Loucy (cell line): ENCODE results near the gene GSAP.

Source experiments
- H2AFZ ChIP-seq: fragments of 200-600 bp; sonication (generic); 2 replicates; pipeline ENCODE4 v1.6.0; 2016; ENCODE audit warnings: antibody characterized with exemption, mild to moderate bottlenecking, low read length, moderate library complexity
- H3F3A ChIP-seq: fragments of 200-600 bp; 2 replicates; pipeline ENCODE4 v1.6.0; 2016; ENCODE audit warnings: antibody characterized with exemption, low read depth, mild to moderate bottlenecking
- H3K27me3 ChIP-seq: fragments of 200-600 bp; sonication (generic); 2 replicates; pipeline ENCODE4 v1.6.1; 2014; ENCODE audit warnings: low read length, mild to moderate bottlenecking; ENCODE audit not compliant: insufficient read depth, poor library complexity, severe bottlenecking
- H3K36me3 ChIP-seq: fragments of 200-600 bp; sonication (generic); 2 replicates; pipeline ENCODE4 v1.6.1; 2016; ENCODE audit warnings: low read length; ENCODE audit not compliant: insufficient read depth
- H3K4me1 ChIP-seq: fragments of 200-600 bp; sonication (generic); 2 replicates; pipeline ENCODE4 v1.5.1; 2014; ENCODE audit warnings: low read length, mild to moderate bottlenecking; ENCODE audit not compliant: insufficient read depth, poor library complexity, severe bottlenecking
- H3K4me2 ChIP-seq: fragments of 200-600 bp; sonication (generic); 2 replicates; pipeline ENCODE4 v1.6.0; 2014; ENCODE audit warnings: antibody characterized with exemption, low read length, low read depth, mild to moderate bottlenecking; ENCODE audit not compliant: poor library complexity, severe bottlenecking
- H3K4me3 ChIP-seq: fragments of 200-600 bp; sonication (generic); 2 replicates; pipeline ENCODE4 v1.5.1; 2014; ENCODE audit warnings: low read length, mild to moderate bottlenecking, mixed read lengths; ENCODE audit not compliant: poor library complexity, severe bottlenecking
- H3K79me2 ChIP-seq: fragments of 200-600 bp; sonication (generic); 2 replicates; pipeline ENCODE4 v1.6.1; 2014; ENCODE audit warnings: low read length; ENCODE audit not compliant: insufficient read depth
- H3K9ac ChIP-seq: fragments of 200-600 bp; sonication (generic); 2 replicates; pipeline ENCODE4 v1.6.0; 2014; ENCODE audit warnings: mild to moderate bottlenecking, low read depth, low read length, moderate library complexity; ENCODE audit not compliant: poor library complexity, severe bottlenecking
- H3K9me2 ChIP-seq: fragments of 200-600 bp; sonication (generic); replicated peaks from 2 replicates; pipeline ENCODE4 v1.6.1; 2016; ENCODE audit warnings: low read depth, low read length, mixed read lengths
- H3K9me3 ChIP-seq: fragments of 200-600 bp; sonication (generic); 2 replicates; pipeline ENCODE4 v1.6.1; 2014; ENCODE audit warnings: mild to moderate bottlenecking, antibody characterized with exemption, low read length, low read depth; ENCODE audit not compliant: insufficient read depth
- H4K20me1 ChIP-seq: fragments of 200-600 bp; sonication (generic); 2 replicates; pipeline ENCODE4 v1.6.0; 2014; ENCODE audit warnings: antibody characterized with exemption, low read length, mild to moderate bottlenecking; ENCODE audit not compliant: insufficient read depth, poor library complexity, severe bottlenecking
- EZH2phosphoT487 ChIP-seq: fragments of 200-600 bp; IDR thresholded peaks from 2 replicates; pipeline ENCODE4 v1.6.1; 2018; ENCODE audit warnings: antibody characterized with exemption, mild to moderate bottlenecking, moderate library complexity, borderline replicate concordance
- TF ChIP-seq, protein P1 (sequence below): fragments of 200-600 bp; sonication (generic); conservative IDR thresholded peaks from 2 replicates; pipeline ENCODE4 v1.5.1; 2014; ENCODE audit warnings: mild to moderate bottlenecking, antibody characterized with exemption, low read length

Gene GSAP

GRCh38 chr7:77409005-77409738 lies 7.0 kb downstream of the GSAP start:
- TF ChIP-seq, protein P1, sequence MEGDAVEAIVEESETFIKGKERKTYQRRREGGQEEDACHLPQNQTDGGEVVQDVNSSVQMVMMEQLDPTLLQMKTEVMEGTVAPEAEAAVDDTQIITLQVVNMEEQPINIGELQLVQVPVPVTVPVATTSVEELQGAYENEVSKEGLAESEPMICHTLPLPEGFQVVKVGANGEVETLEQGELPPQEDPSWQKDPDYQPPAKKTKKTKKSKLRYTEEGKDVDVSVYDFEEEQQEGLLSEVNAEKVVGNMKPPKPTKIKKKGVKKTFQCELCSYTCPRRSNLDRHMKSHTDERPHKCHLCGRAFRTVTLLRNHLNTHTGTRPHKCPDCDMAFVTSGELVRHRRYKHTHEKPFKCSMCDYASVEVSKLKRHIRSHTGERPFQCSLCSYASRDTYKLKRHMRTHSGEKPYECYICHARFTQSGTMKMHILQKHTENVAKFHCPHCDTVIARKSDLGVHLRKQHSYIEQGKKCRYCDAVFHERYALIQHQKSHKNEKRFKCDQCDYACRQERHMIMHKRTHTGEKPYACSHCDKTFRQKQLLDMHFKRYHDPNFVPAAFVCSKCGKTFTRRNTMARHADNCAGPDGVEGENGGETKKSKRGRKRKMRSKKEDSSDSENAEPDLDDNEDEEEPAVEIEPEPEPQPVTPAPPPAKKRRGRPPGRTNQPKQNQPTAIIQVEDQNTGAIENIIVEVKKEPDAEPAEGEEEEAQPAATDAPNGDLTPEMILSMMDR, result no peak
- TF ChIP-seq EZH2phosphoT487, result no peak
- no peaks in the 10 kb centered on the region for H3K9me2 ChIP-seq
- H3F3A ChIP-seq, result no peaks in the 10 kb centered on the region
- no peaks in the 10 kb centered on the region for H4K20me1 ChIP-seq
- no peak overlapping the region for H2AFZ ChIP-seq
- no peaks in the 10 kb centered on the region for H3K9me3 ChIP-seq
- no peaks in the 10 kb centered on the region for H3K36me3 ChIP-seq
- H3K79me2 ChIP-seq, result no peaks in the 10 kb centered on the region
- H3K9ac ChIP-seq, result no peak overlapping the region
- peaks cover 8% of the 10 kb centered on the region for H3K4me1 ChIP-seq
- H3K27me3 ChIP-seq, result no peaks in the 10 kb centered on the region
- H3K4me2 ChIP-seq, result no peak overlapping the region
- no peak overlapping the region for H3K4me3 ChIP-seq

DNA sequence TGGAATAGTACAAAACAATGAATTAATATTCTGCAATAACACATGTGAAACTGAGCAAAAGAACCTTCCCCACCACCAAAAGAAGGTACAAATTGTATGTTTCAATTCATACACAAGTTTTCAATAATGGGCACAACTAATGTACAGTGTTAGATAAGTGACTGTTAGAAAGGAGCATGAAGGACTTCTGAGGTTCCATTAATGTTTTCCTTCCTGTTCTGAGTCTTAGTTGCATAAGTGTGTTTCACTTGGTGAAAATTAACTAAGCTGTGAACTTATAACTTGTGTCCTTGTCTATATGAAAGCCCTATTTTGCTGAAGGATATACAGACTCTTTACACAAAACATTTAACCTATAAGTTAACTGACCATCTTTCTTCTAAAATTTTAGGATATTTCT lies 8.2 kb downstream of the GSAP start:
- H3K4me2 ChIP-seq, result no peak overlapping the region

DNA sequence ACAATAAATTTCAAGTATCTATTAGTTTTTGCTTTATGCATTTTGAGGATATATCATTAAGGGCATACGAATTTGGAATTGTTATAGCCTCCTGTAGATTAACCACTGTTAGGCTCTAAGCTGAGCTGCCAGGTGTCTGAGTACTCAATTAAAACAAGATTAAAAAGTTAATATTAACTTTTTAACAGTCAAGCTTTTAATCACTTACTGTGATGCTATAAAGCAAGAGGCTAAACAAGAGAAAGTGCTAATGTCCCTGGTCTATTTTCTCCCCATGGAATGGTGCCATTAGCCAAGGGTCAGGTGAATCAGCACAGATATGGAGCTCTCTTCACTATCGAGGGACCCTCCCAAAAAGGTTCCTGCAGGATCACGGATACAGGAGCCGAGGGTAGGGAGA lies 9.7 kb downstream of the GSAP start:
- H3K4me3 ChIP-seq, result no peak overlapping the region
- H2AFZ ChIP-seq, result no peak overlapping the region
- H3K79me2 ChIP-seq, result no peaks in the 10 kb centered on the region

More for the DNA sequence above, 8.2 kb downstream of the GSAP start:
- Histone ChIP-seq H4K20me1 (no peaks in the 10 kb centered on the region), H2AFZ (no peak overlapping the region), H3K27me3 (no peaks in the 10 kb centered on the region), H3K4me3 (no peak overlapping the region), H3K36me3 (no peaks in the 10 kb centered on the region), H3K4me1 (peaks cover 8% of the 10 kb centered on the region), H3K9ac (no peak overlapping the region), H3K9me3 (no peaks in the 10 kb centered on the region), H3F3A (no peaks in the 10 kb centered on the region), H3K79me2 (no peaks in the 10 kb centered on the region), H3K9me2 (no peaks in the 10 kb centered on the region)
- TF ChIP-seq EZH2phosphoT487, result no peak
- TF ChIP-seq, protein P1, result no peak

More for the DNA sequence above, 9.7 kb downstream of the GSAP start:
- no peaks in the 10 kb centered on the region for H3K27me3 ChIP-seq
- no peak overlapping the region for H3K9ac ChIP-seq
- no peaks in the 10 kb centered on the region for H3F3A ChIP-seq
- peaks cover 8% of the 10 kb centered on the region for H3K4me1 ChIP-seq
- H4K20me1 ChIP-seq, result no peaks in the 10 kb centered on the region
- no peaks in the 10 kb centered on the region for H3K9me3 ChIP-seq
- H3K36me3 ChIP-seq, result no peaks in the 10 kb centered on the region
- no peaks in the 10 kb centered on the region for H3K9me2 ChIP-seq
- H3K4me2 ChIP-seq, result no peak overlapping the region
- TF ChIP-seq, protein P1, result no peak
- no peak for TF ChIP-seq EZH2phosphoT487
